Measurements from ENCODE around the gene HSPB1.

- TF ChIP-seq POLR2A (IDR thresholded peaks at IDR 0.05) (no peak), POLR2AphosphoS5 (IDR thresholded peaks at IDR 0.05) (no peak)
- TF ChIP-seq, protein P1, sequence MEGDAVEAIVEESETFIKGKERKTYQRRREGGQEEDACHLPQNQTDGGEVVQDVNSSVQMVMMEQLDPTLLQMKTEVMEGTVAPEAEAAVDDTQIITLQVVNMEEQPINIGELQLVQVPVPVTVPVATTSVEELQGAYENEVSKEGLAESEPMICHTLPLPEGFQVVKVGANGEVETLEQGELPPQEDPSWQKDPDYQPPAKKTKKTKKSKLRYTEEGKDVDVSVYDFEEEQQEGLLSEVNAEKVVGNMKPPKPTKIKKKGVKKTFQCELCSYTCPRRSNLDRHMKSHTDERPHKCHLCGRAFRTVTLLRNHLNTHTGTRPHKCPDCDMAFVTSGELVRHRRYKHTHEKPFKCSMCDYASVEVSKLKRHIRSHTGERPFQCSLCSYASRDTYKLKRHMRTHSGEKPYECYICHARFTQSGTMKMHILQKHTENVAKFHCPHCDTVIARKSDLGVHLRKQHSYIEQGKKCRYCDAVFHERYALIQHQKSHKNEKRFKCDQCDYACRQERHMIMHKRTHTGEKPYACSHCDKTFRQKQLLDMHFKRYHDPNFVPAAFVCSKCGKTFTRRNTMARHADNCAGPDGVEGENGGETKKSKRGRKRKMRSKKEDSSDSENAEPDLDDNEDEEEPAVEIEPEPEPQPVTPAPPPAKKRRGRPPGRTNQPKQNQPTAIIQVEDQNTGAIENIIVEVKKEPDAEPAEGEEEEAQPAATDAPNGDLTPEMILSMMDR (IDR thresholded peaks at IDR 0.05) = no peak
These were observed 41.1 kb upstream of the HSPB1 start for GRCh38 chr7:76261329-76261728.
